OCI-LY7 (cell line): ENCODE data around the gene SLC9A9. TPM values are rescaled to one million over a fixed set of nuclear protein-coding genes. Genes with fewer than 3 reads are reported as not detected.

Source experiments
- BruUV-seq: library from RNA; stranded (reverse); fragments of 400-500 nt; replicated peaks from 2 replicates; lab custom pipeline; 2021; lab: Mats Ljungman, UMichigan
- CTCF ChIA-PET: fragments of 300-600 bp; sonication (Branson Sonifier 250); formaldehyde crosslinking; loops from one replicate; lab custom pipeline; 2022; ENCODE audit warnings: antibody characterized with exemption; ENCODE audit not compliant: unreplicated experiment; lab: Charles Lee
- POLR2A ChIA-PET: fragments of 300-600 bp; sonication (Branson Sonifier 250); formaldehyde crosslinking; loops from one replicate; lab custom pipeline; 2022; ENCODE audit warnings: antibody characterized with exemption; lab: Charles Lee
- DNase-seq: peaks from one replicate; pipeline ENCODE4 v3.0.0-alpha.2; 2015; ENCODE audit warnings: low spot score
- H2AFZ ChIP-seq: fragments of 200-600 bp; sonication (generic), shearing (Covaris generic); 2 replicates; pipeline ENCODE4 v1.6.1; 2014; ENCODE audit warnings: mild to moderate bottlenecking, antibody characterized with exemption, low read length, moderate library complexity
- H3K27ac ChIP-seq: fragments of 200-600 bp; sonication (generic); 2 replicates; pipeline ENCODE4 v1.5.1; 2014; ENCODE audit warnings: mixed run types, low read depth, mild to moderate bottlenecking, moderate library complexity, low read length, inconsistent platforms; ENCODE audit not compliant: poor library complexity, severe bottlenecking
- H3K36me3 ChIP-seq: fragments of 200-600 bp; sonication (generic); 2 replicates; pipeline ENCODE4 v1.6.1; 2014; ENCODE audit warnings: mild to moderate bottlenecking, antibody characterized with exemption, low read length, moderate library complexity, mixed read lengths; ENCODE audit not compliant: insufficient read depth
- H3K4me1 ChIP-seq: fragments of 200-600 bp; sonication (generic); 2 replicates; pipeline ENCODE4 v1.5.1; 2014; ENCODE audit warnings: mild to moderate bottlenecking, low read length; ENCODE audit not compliant: insufficient read depth, poor library complexity, severe bottlenecking
- H3K4me2 ChIP-seq: fragments of 200-600 bp; sonication (generic); 2 replicates; pipeline ENCODE4 v1.6.1; 2014; ENCODE audit warnings: mild to moderate bottlenecking, low read length
- H3K4me3 ChIP-seq: fragments of 200-600 bp; sonication (generic); 2 replicates; pipeline ENCODE4 v1.5.1; 2014; ENCODE audit warnings: mild to moderate bottlenecking, low read depth, low read length; ENCODE audit not compliant: poor library complexity, severe bottlenecking
- H3K79me2 ChIP-seq: fragments of 200-600 bp; sonication (generic); 2 replicates; pipeline ENCODE4 v1.6.1; 2016; ENCODE audit warnings: low read depth, mild to moderate bottlenecking, low read length, moderate library complexity, mixed read lengths; ENCODE audit not compliant: insufficient read depth
- H3K9me2 ChIP-seq: fragments of 200-600 bp; sonication (generic); 2 replicates; pipeline ENCODE4 v1.6.1; 2016; ENCODE audit warnings: mild to moderate bottlenecking, low read length, mixed read lengths; ENCODE audit not compliant: insufficient read depth
- H3K9me3 ChIP-seq: fragments of 200-600 bp; sonication (generic); 2 replicates; pipeline ENCODE4 v1.6.1; 2014; ENCODE audit warnings: mild to moderate bottlenecking, mixed run types, low read length, mixed read lengths
- H4K20me1 ChIP-seq: fragments of 200-600 bp; sonication (generic); 2 replicates; pipeline ENCODE4 v1.6.1; 2014; ENCODE audit warnings: mild to moderate bottlenecking, antibody characterized with exemption, low read length, moderate library complexity, mixed read lengths; ENCODE audit not compliant: insufficient read depth
- EZH2phosphoT487 ChIP-seq: fragments of 200-600 bp; sonication (generic); IDR thresholded peaks from 2 replicates; pipeline ENCODE4 v1.6.1; 2018; ENCODE audit warnings: low read depth, borderline replicate concordance, mild to moderate bottlenecking, mixed run types, antibody characterized with exemption, low read length, moderate library complexity, mixed read lengths
- intact Hi-C: fragments of 100-400 bp; cut with micrococcal nuclease; formaldehyde crosslinking; loops from one replicate; pipeline ENCODE4 v1.10.0; 2022; ENCODE audit not compliant: unreplicated experiment
- total RNA-seq, 2 experiments: library from RNA; depleted of rRNA in 1 of 2; stranded (reverse); fragments of >200 nt in 1 of 2; shearing (Covaris generic) in 1 of 2; gene quantifications; 2 replicates each; pipeline ENCODE4 v1.2.3, GENCODE V29; 2014 to 2022
- TF ChIP-seq, protein P1 (sequence below): fragments of 200-600 bp; sonication (generic); conservative IDR thresholded peaks from 2 replicates; pipeline ENCODE4 v1.5.1; 2014; ENCODE audit warnings: mild to moderate bottlenecking, antibody characterized with exemption, low read length, moderate library complexity, mixed read lengths

SLC9A9 gene
- total RNA-seq, 2 experiments from 2014 or later = 9.3 to 14.8 TPM

DNA sequence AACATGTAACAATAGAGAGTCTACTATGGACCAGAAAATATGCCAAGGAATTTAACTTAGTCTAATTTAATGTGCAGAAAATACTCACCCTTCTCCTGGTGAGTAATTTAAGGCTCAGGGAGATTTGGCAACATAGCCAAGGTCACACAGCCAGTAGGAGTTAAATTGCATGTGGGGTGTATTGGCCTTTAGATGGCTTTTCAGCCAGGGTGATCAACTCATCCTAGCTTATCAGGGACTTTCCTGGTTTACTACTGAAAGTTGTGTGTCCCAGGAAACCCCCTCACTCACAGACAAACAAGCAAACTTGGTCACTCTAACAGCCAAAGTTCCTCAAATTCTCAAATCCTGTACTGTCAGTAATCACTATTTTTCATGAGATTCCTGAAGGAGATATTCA lies 2.6 kb upstream of the SLC9A9 start:
- no peaks in the 10 kb centered on the region for H4K20me1 ChIP-seq
- no peaks in the 10 kb centered on the region for H3K36me3 ChIP-seq
- H2AFZ ChIP-seq = peak overlapping the region; percentile 100; the same call in 1 of the 2 replicates
- ChIA-PET POLR2A (interaction anchor here (1.4 to 3.2 kb wide), 2 partner anchors 121 kb away, joined by 4 to 23 read pairs; partner anchors contain the start of gene DIPK2A), CTCF (no interaction called here)
- TF ChIP-seq, protein P1, sequence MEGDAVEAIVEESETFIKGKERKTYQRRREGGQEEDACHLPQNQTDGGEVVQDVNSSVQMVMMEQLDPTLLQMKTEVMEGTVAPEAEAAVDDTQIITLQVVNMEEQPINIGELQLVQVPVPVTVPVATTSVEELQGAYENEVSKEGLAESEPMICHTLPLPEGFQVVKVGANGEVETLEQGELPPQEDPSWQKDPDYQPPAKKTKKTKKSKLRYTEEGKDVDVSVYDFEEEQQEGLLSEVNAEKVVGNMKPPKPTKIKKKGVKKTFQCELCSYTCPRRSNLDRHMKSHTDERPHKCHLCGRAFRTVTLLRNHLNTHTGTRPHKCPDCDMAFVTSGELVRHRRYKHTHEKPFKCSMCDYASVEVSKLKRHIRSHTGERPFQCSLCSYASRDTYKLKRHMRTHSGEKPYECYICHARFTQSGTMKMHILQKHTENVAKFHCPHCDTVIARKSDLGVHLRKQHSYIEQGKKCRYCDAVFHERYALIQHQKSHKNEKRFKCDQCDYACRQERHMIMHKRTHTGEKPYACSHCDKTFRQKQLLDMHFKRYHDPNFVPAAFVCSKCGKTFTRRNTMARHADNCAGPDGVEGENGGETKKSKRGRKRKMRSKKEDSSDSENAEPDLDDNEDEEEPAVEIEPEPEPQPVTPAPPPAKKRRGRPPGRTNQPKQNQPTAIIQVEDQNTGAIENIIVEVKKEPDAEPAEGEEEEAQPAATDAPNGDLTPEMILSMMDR = no peak
- no peak for TF ChIP-seq EZH2phosphoT487
- peaks cover 22% of the 10 kb centered on the region for H3K4me1 ChIP-seq
- BruUV-seq = no TSS peak
- no peaks in the 10 kb centered on the region for H3K9me3 ChIP-seq
- H3K4me3 ChIP-seq = no peak overlapping the region
- no peak overlapping the region for H3K4me2 ChIP-seq
- H3K79me2 ChIP-seq = no peaks in the 10 kb centered on the region
- no peaks in the 10 kb centered on the region for H3K9me2 ChIP-seq
- DNase-seq = no peak
- intact Hi-C loops = no loop called here
- H3K27ac ChIP-seq = no peak overlapping the region

DNA sequence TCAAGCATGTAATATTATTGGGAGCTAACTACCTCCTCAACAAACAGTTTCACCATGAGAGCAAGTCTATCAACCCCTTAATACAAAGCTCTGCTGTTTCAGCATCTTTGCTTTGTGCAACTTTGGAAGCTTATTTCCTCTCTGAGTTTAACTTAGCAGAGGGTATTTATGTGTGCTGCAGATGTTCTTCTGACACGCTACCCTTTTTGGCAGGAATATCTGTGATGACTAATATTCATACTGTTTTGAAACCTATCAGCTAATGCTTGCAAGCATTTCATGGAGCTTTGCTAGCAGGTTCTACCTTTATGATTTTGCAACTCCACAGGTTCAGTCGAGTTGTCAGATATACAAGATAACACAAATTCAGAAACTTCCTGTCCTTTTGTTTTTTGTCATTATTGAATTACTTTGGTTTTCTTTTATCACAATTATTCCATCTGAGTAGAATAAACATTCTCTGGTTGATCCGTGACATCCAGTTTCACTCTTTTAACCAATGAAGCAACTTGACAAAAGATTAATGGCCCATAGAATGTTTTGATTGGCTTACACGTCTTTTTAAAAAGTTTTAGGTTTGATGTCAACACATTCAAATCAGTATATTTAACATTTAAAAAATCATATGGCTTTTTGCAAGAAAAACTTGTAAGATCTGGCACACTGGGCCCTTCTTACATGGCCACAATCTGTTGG lies 1.7 kb upstream of the SLC9A9 start:
- Histone ChIP-seq H4K20me1 (no peaks in the 10 kb centered on the region), H3K4me3 (no peak overlapping the region), H3K36me3 (no peaks in the 10 kb centered on the region), H3K4me1 (peaks cover 22% of the 10 kb centered on the region), H3K9me2 (no peaks in the 10 kb centered on the region), H2AFZ (peak overlapping the region; percentile 100; the same call in 1 of the 2 replicates), H3K79me2 (no peaks in the 10 kb centered on the region), H3K27ac (no peak overlapping the region), H3K9me3 (no peaks in the 10 kb centered on the region), H3K4me2 (no peak overlapping the region)
- POLR2A ChIA-PET = interaction anchor here (0.6 to 3.2 kb wide), 6 partner anchors 11 to 1008 kb away, joined by 4 to 23 read pairs (median 6); partner anchors contain the start of gene DIPK2A
- no peak for DNase-seq
- intact Hi-C loops = loop anchor here (2.0 to 10.0 kb wide), 2 partner anchors 123 to 845 kb away; partner anchors contain the start of gene U2SURP
- TF ChIP-seq, protein P1 = no peak
- no peak for TF ChIP-seq EZH2phosphoT487
- BruUV-seq = no TSS peak
- CTCF ChIA-PET = no interaction called here

DNA sequence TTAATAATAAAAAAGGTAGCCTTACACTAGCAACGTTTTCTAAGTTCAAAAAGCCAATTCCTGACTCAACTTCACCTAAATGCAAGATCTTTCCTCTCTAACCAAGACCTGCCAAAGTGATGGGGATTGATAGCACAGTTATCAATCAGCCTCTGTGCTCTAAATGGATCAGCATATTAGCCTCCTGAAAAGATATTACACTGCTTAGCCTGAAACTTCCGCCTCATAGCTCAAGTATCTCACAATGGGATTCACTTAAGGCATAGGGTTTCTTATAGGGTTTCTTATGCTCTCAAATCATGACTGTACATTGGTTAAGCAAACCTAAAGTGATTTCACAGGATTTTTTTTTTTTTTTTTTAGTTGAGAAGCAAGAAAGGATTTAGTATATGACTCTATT lies 436 bp upstream of the SLC9A9 start:
- Histone ChIP-seq H3K79me2 (no peaks in the 10 kb centered on the region), H2AFZ (peak overlapping the region; percentile 100), H4K20me1 (no peaks in the 10 kb centered on the region), H3K27ac (no peak overlapping the region), H3K9me2 (no peaks in the 10 kb centered on the region), H3K9me3 (no peaks in the 10 kb centered on the region), H3K4me3 (peak overlapping the region; percentile 78), H3K4me1 (peaks cover 22% of the 10 kb centered on the region), H3K36me3 (no peaks in the 10 kb centered on the region), H3K4me2 (peak overlapping the region; percentile 87)
- DNase-seq = peak; percentile 39
- ChIA-PET CTCF (no interaction called here), POLR2A (interaction anchor here (0.6 to 3.2 kb wide), 8 partner anchors 10 to 849 kb away, joined by 3 to 23 read pairs (median 6); partner anchors contain the start of gene DIPK2A)
- no TSS peak for BruUV-seq
- no peak for TF ChIP-seq EZH2phosphoT487
- TF ChIP-seq, protein P1 = no peak
- intact Hi-C loops = loop anchor here (2.0 to 10.0 kb wide), 2 partner anchors 124 to 844 kb away; partner anchors contain the start of gene U2SURP
